Osteocyte (in vitro differentiated cells): ENCODE measurements around the gene ERP27. TPM values are rescaled to one million over a fixed set of nuclear protein-coding genes. Genes with fewer than 3 reads are reported as not detected.

Experiments
- DNase-seq: peaks from one replicate; pipeline ENCODE4 v3.0.0; 2021; ENCODE audit warnings: mixed read lengths; ENCODE audit not compliant: unreplicated experiment; ENCODE audit errors: extremely low spot score
- H3K27ac Mint-ChIP-seq: one replicate; pipeline ENCODE4 v1.8.0; 2021; ENCODE audit warnings: mild to moderate bottlenecking, mixed read lengths; ENCODE audit not compliant: unreplicated experiment
- H3K27me3 Mint-ChIP-seq: one replicate; pipeline ENCODE4 v1.8.0; 2021; ENCODE audit warnings: mixed read lengths; ENCODE audit not compliant: unreplicated experiment
- H3K36me3 Mint-ChIP-seq: one replicate; pipeline ENCODE4 v1.8.0; 2021; ENCODE audit warnings: mixed read lengths; ENCODE audit not compliant: unreplicated experiment
- H3K4me1 Mint-ChIP-seq: one replicate; pipeline ENCODE4 v1.8.0; 2021; ENCODE audit warnings: mixed read lengths; ENCODE audit not compliant: unreplicated experiment
- H3K4me3 Mint-ChIP-seq: one replicate; pipeline ENCODE4 v1.8.0; 2021; ENCODE audit warnings: mild to moderate bottlenecking, moderate library complexity, mixed read lengths; ENCODE audit not compliant: unreplicated experiment
- H3K9me3 Mint-ChIP-seq: one replicate; pipeline ENCODE4 v1.8.0; 2021; ENCODE audit warnings: mixed read lengths; ENCODE audit not compliant: unreplicated experiment
- total RNA-seq: library from RNA; stranded (reverse); gene quantifications from 2 replicates; pipeline ENCODE4 v1.2.1, GENCODE V29; 2021
- TF ChIP-seq, protein P1 (sequence below): fragments of 200-600 bp; sonication (generic); IDR thresholded peaks from 2 replicates; pipeline ENCODE4 v1.5.0; 2021; ENCODE audit warnings: antibody characterized with exemption, mild to moderate bottlenecking, moderate library complexity

The ERP27 gene
- total RNA-seq, 1 donor from 2014 or later = 0.70 TPM

DNA sequence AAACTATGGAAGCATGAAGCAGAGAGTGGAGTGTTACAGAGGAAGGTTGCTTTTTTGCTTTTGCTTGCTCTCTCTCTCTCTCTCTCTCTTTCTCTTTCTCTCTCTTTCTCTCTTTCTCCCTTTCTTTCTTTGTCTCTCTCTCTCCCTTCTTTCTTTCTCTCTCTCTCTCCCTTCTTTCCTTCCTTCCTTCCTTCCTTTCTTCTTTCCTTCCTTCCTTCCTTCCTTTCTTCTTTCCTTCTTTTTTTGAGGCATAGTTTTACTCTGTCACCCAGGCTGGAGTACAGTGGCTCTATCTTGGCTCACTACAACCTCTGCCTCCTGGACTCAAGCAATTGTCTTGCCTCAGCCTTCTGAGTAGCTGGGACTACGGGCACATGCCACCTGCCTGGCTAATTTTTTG lies 15.4 kb upstream of the ERP27 start:
- Mint-ChIP-seq H3K4me3 (no peak overlapping the region), H3K36me3 (no peaks in the 10 kb centered on the region), H3K4me1 (peaks cover 48% of the 10 kb centered on the region), H3K9me3 (no peaks in the 10 kb centered on the region), H3K27ac (no peak overlapping the region), H3K27me3 (no peaks in the 10 kb centered on the region)
- no peak for DNase-seq
- TF ChIP-seq, protein P1, sequence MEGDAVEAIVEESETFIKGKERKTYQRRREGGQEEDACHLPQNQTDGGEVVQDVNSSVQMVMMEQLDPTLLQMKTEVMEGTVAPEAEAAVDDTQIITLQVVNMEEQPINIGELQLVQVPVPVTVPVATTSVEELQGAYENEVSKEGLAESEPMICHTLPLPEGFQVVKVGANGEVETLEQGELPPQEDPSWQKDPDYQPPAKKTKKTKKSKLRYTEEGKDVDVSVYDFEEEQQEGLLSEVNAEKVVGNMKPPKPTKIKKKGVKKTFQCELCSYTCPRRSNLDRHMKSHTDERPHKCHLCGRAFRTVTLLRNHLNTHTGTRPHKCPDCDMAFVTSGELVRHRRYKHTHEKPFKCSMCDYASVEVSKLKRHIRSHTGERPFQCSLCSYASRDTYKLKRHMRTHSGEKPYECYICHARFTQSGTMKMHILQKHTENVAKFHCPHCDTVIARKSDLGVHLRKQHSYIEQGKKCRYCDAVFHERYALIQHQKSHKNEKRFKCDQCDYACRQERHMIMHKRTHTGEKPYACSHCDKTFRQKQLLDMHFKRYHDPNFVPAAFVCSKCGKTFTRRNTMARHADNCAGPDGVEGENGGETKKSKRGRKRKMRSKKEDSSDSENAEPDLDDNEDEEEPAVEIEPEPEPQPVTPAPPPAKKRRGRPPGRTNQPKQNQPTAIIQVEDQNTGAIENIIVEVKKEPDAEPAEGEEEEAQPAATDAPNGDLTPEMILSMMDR = no peak

DNA sequence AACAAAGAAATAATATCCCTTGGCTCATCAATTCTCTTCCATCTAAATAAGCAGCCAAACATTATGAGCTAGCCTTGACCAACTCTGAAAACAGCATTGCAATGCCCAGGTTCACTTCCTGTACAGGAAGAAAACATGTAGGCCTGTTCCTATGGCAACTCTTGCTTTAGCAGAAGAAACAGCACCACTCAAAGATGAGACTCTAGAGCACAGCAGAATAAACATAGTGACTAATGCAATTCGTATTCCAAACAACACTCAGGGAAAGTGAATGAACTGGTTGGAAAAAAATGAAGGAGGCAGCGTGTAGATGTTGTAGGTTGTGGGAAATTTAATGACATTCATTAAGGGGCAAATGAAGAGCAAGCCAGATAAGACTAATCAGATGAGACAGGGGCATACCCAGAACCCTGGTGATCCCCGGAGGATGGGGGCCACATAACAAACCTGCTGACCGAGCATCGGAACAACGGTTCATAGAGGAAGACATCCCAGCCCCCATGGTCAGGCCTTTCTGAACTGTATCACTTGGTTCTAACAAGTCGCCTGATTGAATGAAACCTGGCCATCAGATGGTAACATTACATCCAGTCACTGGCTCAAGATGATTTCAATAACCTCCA lies 14.1 kb upstream of the ERP27 start:
- DNase-seq = no peak
- Mint-ChIP-seq H3K27ac (peak overlapping the region; percentile 95), H3K36me3 (no peaks in the 10 kb centered on the region), H3K9me3 (no peaks in the 10 kb centered on the region), H3K27me3 (no peaks in the 10 kb centered on the region), H3K4me3 (no peak overlapping the region), H3K4me1 (peaks cover 48% of the 10 kb centered on the region)
- TF ChIP-seq, protein P1 = no peak

DNA sequence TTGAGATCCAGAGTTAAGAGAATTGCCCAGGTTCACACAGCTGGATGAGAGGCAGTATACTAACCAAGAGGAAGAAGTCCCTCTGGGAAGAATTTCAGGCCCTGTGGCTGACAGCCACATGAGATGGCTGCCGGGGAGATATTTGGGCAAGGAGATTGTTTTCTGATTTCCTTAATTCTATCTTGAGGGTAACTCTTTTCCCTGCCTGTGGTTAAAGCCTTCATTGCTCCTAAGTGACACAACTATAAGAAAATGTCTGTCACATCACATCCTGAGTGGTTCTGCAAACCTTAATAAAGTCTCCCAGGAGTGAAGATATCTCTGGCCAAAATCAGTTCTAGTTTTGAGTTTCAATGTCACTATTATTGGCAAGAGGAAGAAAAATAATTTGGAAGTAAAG lies 13.5 kb upstream of the ERP27 start:
- TF ChIP-seq, protein P1 = no peak
- no peaks in the 10 kb centered on the region for H3K9me3 Mint-ChIP-seq
- no peak for DNase-seq
- no peaks in the 10 kb centered on the region for H3K36me3 Mint-ChIP-seq
- H3K27ac Mint-ChIP-seq = peak overlapping the region; percentile 95
- H3K4me3 Mint-ChIP-seq = no peak overlapping the region
- H3K4me1 Mint-ChIP-seq = peaks cover 51% of the 10 kb centered on the region
- H3K27me3 Mint-ChIP-seq = no peaks in the 10 kb centered on the region

DNA sequence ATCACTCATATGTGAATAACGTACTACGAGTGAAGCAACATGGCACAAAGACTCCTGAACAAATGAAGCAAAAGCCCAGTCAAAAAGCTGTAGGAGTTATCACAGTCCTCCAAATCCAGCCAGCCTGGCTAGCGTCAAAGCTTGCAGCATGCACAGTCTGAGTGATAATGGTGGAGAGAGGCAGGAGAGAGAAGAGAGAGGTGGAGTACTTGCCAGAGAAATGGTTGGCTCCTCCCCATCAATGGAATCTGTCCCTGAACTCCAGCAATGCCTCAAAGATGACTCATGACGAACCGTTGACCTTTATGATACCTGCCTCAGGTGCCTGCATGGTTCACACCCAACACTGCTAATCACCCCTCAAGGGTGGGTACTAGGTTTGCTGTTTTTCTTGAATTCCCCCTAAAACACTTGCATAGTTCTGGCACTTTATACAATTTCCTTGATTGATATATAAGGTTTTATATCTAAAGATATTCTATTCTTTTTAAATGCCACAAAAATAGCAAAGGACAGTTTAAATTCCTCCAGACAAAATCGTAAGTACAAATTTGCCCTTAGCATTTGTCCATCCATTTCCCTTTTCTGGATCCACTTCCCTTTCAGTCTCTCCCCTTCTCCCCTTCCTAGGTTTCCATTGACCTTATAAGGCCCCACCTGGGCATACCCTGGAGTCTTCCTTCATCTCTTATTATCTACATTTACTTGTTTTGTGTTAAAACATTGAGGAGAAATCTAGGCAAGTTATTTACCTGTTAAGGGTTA lies 12.8 kb upstream of the ERP27 start:
- no peak for DNase-seq
- Mint-ChIP-seq H3K36me3 (peaks cover 3% of the 10 kb centered on the region), H3K27me3 (no peaks in the 10 kb centered on the region), H3K27ac (peak overlapping the region; percentile 96), H3K4me1 (peaks cover 57% of the 10 kb centered on the region), H3K4me3 (no peak overlapping the region), H3K9me3 (no peaks in the 10 kb centered on the region)
- TF ChIP-seq, protein P1 = no peak

DNA sequence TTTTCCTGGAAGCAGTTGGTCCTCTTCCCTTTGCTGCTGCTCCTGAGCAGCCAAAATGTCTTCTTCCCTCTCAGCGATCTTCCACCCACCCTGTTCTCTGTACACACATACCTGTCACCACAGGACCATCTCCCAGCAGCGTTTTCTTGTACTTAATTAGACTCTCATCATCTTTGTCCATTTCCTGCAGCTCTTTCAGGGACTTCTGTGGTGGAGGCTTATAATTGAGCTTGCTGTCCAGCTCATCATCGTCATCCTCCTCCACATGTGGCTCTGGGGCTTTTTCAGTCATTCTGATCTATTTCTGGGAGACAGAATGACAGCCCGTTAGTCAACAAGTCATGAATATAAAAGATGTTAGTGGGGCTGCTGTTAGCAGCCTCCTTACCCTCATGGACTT lies 12.1 kb upstream of the ERP27 start:
- H3K9me3 Mint-ChIP-seq = no peaks in the 10 kb centered on the region
- TF ChIP-seq, protein P1 = no peak
- DNase-seq = no peak
- peaks cover 64% of the 10 kb centered on the region for H3K4me1 Mint-ChIP-seq
- no peaks in the 10 kb centered on the region for H3K27me3 Mint-ChIP-seq
- H3K36me3 Mint-ChIP-seq = peaks cover 3% of the 10 kb centered on the region
- peak overlapping the region; percentile 96 for H3K27ac Mint-ChIP-seq
- H3K4me3 Mint-ChIP-seq = no peak overlapping the region
